Activated naive CD4-positive, alpha-beta T cell treated with Interleukin-2 at 50 U/mL for 16 hours (primary cell): Measurements from ENCODE around the gene PTH2R.
"Not testable (repeated sequence)": the region's sequence is repeated elsewhere in the genome, so short reads cannot be mapped to it uniquely, and the experiment has no call there.

Experiments used
- DNase-seq: peaks from one replicate; pipeline ENCODE4 v3.0.0-alpha.2; 2020

The PTH2R gene

GRCh38 chr2:208406474-208407451 lies at the start of gene PTH2R:
Gene PTH2R (plus strand): TSS chr2:208406792. CDS start chr2:208407044, 252 bp downstream.
- DNase-seq, result no peak

- no peak for DNase-seq
These were observed 49.6 kb upstream of the PTH2R start for GRCh38 chr2:208356846-208357574.

DNA sequence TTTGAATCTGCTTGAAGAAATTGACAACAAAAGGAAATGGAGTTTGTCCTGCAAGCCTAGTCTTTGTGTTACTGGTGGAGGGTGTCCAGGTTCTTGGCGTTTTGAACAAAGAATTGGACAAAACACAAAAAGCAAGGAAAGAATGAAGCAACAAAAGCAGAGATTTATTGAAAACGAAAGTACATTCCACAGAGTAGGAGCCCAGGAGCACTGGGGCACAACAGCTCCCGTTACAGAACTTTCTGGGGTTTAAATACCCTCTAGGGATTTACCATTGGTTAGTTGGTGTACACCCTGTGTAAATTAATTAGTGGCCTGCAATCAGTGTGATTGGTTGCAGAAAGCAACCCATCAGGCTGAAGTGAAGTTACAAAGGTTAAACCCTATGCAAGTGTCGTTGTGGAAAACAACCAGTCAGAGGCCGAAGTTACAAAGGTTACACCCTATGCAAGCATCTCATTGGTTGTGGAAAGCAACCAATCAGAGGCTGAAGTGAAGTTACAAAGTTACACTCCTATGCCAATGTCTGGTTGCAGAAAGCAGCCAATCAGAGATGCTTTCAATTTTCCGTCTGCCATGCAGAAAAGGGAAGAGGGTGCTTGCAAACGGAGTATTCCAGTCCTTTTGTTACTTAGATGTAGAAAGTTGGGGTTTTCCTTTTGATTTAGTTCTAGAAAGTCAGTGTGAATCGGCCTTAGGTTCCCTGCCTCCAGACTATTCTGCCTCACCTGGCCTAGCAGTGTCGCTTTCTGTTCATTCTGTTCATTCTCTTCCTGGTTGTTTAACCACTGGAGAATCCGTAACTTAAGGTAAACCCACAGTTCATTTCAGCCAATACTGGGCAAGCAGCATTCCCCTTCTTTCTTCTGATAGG lies 47.6 kb upstream of the PTH2R start:
- no peak for DNase-seq

DNA sequence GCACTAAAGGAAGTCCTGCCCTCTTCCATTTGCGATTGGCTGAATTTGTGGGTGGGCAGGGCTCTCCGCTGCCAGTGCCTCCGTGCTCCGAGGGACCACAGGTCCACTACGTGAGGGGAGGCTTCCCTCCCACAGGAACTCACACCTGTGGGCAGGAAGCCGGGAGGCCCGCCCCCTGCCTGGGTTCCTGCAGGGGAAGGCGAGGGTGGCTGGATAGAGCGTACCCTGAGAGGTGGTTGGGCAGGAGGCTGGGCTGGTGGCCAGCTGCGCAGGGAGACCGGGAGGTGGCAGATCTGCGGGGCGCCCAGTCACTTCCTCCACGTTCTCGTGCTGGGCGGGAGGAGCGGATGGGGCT lies 47.0 kb upstream of the PTH2R start:
- DNase-seq, result no peak

- DNase-seq, result no peak
These were observed 46.1 kb upstream of the PTH2R start for GRCh38 chr2:208360259-208361076.

GRCh38 chr2:208361077-208361441 lies 45.5 kb upstream of the PTH2R start:
- DNase-seq, result no peak

GRCh38 chr2:208363485-208363884 lies 43.1 kb upstream of the PTH2R start:
- DNase-seq, result no peak

DNA sequence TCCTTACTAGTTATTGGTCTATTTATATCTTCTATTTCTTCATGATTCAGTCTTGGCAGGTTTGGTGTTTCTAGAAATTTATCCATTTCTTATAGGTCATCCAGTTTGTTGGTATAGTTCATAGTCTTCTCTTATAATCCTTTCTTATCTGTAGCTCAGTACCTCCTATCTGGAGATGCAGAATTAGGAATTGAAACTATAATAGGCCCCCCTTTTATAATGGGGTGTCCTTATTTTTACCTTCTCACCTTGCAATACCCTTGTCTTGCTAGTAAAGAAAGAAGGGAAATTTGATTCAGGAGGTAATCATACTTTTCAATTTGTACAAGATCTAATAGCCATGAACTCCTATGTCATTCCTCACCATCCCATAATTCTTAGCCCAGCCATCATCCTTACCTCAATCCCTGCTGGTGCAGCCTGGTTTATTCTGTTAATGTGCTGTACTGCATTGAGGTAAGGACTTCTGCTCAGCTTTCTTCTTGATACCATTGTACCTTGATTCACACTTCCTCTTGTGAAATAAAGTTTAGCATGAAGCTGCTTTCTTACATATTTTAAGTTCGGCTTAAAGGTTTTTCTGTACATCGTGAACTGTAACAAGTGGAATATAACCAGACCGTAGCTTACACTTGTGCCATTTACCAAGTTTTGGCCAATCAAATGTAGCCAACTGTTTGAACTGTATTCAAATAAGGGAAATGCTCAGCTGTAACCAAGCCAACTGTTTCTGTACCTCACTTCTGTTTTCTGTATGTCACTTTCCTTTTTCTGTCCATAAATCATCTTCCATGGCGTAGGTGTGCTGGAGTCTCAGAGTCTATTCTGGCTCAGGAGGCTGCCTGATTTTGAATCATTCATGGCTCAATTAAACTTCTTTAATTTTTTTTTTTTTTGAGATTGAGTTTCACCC lies 40.1 kb upstream of the PTH2R start:
- no peak for DNase-seq

DNA sequence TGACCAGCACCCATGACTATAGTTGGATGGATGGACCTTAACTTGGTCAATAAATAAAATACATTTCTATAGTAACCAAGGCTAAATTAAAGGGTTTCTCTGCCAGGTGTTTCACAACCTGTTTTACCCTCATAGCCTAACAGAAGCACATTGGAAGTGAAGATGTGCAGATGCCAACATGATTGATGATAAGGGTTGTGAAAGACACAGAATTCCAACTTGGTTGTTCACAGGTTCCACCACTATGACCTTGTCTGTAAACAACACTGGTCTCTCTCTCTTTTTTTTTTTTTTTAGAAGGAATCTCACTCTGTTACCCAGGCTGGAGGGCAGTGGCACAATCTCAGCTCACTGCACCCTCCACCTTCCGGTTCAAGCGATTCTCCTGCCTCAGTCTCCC lies 37.5 kb upstream of the PTH2R start:
- DNase-seq, result no peak

DNA sequence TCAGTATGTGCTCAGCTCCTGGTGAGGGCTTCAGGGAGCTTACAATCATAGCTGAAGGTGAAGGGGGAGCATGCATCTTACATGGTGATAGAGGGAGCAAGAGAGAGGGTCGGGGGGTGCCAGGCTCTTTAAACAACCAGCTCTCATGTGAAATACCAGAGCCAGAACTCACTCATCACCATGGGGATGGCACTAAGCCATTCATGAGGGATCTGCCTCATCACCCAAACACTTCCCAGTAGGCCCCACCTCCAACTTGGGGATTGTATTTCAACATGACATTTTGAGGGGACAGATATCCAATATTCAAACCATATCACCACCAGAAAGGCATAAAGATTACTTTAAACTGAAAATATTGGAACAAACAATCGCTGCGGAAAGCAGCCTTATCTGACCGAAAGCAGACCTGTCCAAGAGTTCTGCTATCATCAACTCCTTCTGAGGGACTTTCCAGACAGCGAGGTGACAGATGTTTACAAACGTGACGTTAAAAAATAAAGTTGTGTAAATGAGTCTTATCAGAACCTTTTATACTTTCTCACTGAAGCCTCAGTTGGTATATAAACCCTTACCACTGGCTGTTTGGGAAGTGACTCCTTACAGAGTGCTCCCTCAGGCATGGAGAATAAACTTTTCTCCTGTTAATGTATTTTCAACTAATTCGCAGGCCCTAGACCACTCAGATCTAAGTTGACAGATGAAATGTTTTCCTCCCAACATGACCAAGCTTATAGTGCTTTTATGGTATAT lies 35.5 kb upstream of the PTH2R start:
- DNase-seq, result no peak

DNA sequence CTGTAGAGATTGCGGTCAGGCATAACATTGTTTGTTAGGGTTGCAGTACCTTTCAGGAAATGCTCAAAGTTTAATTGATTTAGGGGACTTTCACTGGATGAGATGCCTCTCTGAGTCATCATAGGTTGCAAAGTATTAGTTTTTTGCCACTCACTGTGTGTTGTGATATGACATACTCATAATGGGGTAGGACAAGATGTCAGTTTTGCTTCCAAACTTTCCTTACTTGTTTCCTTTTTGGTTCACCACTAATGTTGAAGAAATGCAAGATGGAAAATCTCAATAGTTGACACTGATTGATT lies 35.0 kb upstream of the PTH2R start:
- DNase-seq, result no peak

GRCh38 chr2:208373460-208374089 lies 33.0 kb upstream of the PTH2R start:
- DNase-seq, result peak; percentile 11

DNA sequence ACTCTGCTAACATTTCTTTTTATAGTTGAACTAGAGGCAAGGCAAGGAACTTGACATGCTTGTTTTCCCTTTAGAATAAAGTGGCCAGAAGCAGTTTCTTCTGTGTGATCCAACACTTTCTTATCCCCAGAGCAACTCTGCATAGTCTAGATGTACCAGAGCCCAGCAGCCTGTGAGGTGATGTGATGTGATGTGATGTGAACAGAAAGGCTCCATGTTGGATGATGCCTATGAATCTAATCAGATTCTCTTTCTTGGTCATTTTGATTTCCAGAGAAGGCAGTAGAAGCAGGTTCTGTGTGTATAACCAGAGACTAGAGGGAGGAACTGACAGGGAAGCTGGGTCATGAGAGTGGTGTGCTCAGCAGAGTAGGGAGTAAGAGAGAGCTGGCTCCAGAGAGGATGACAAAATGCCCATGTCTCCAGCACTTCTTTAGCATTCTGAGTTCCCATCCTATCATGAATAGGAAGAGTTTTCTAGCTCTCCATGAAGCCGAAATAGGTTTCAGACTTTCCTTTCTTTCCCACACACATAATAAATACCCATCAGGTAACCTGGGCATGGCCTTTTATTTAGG lies 31.0 kb upstream of the PTH2R start:
- DNase-seq, result no peak

DNA sequence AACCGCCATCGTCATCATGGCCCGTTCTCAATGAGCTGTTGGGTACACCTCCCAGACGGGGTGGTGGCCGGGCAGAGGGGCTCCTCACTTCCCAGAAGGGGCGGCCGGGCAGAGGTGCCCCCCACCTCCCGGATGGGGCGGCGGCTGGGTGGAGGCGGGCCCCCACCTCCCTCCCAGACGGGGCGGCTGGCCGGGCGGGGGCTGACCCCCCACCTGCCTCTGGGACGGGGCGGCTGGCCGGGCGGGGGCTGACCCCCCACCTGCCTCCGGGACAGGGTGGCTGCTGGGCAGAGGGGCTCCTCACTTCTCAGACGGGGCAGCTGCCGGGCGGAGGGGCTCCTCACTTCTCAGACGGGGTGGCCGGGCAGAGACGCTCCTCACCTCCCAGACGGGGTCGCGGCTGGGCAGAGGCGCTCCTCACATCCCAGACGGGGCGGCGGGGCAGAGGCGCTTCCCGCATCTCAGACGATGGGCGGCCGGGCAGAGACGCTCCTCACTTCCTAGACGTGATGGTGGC lies 29.2 kb upstream of the PTH2R start:
- DNase-seq, result not testable (repeated sequence)

DNA sequence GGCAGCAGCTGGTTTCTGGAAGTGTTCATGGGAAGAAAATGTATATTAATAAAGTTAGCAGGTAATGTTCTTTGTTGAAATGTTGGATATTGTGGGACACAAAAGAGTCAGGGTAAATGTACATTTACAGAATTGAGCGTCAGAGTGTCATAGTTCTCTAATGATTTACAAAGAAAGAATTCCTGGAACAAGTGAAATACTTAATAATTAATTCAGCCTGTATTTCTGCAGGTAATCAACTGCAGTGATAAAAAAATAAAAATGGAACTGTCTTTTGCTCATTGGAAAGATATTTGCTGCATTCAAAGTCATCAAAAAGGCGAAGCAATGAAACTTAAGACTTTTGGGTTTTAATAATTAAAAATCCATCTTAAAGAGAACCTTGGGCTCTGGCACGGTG lies 27.4 kb upstream of the PTH2R start:
- no peak for DNase-seq

DNA sequence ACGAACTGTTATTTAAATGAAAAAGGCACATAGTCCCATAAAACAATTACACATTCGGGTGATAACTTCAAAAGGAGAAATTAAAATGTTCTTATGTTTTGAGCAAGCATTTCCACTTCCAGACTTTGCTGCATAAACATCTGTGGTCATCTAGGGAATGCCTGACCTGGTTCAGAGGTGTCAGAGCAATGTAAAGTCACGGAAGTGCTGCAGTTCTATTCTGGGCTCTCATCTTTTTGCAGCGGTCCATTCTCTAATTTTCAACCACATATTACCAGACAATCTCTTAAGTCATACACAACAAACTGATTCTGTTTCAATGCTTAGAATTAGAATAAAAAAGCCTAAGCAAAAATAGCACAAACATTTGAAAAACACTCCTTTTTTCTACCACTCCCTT lies 22.0 kb upstream of the PTH2R start:
- no peak for DNase-seq

DNA sequence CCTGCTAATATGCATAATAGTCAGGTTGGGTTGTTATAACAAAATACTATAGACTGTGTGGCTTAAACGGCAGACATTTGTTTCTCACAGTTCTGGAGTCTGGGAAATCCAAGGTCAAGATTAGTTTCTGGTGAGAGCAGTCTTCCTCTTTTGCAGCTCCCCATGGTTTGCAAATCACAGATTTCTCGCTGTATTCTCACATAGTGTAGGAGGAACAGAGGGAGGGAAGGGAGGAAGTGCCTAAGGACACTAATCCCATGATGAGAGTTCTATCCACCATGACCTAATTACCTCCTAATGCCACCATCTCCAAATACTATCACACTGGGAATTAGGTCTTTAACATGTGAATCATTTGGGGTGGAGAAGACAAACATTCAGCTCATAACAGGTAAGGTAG lies 20.1 kb upstream of the PTH2R start:
- DNase-seq, result no peak

- DNase-seq, result no peak
These were observed 16.7 kb upstream of the PTH2R start for GRCh38 chr2:208389940-208390339.

- DNase-seq, result no peak
These were observed 14.3 kb upstream of the PTH2R start for GRCh38 chr2:208392300-208392699.
